HepG2 (cell line): ENCODE measurements around the gene SPAG7. TPM values are rescaled to one million over a fixed set of nuclear protein-coding genes. Genes with fewer than 3 reads are reported as not detected.

Source experiments
- AFF4 ChIP-seq: sonication (generic); formaldehyde crosslinking; IDR thresholded peaks from 2 replicates; pipeline ENCODE4 v1.4.0; 2020; ENCODE audit warnings: missing genetic modification reagents
- AKNA ChIP-seq: sonication (generic); formaldehyde crosslinking; IDR thresholded peaks from 2 replicates; pipeline ENCODE4 v1.4.0; 2020; ENCODE audit warnings: missing genetic modification reagents, borderline replicate concordance
- EHMT2 ChIP-seq: fragments of 200-600 bp; sonication (generic); IDR thresholded peaks from 2 replicates; pipeline ENCODE4 v1.7.0; 2017; ENCODE audit warnings: antibody characterized with exemption, low read depth, low read length, borderline replicate concordance
- HOXA5 ChIP-seq: sonication (generic); formaldehyde crosslinking; IDR thresholded peaks from 2 replicates; pipeline ENCODE4 v1.4.0; 2020; ENCODE audit warnings: missing genetic modification reagents
- KMT2A ChIP-seq: sonication (generic); formaldehyde crosslinking; IDR thresholded peaks from 2 replicates; pipeline ENCODE4 v1.4.0; 2020; ENCODE audit warnings: missing genetic modification reagents
- LBX2 ChIP-seq: sonication (generic); formaldehyde crosslinking; IDR thresholded peaks from 2 replicates; pipeline ENCODE4 v1.5.0; 2020; ENCODE audit warnings: missing genetic modification reagents, mild to moderate bottlenecking, borderline replicate concordance
- NFATC3 ChIP-seq: sonication (generic); formaldehyde crosslinking; IDR thresholded peaks from 2 replicates; pipeline ENCODE4 v1.5.1; 2020; ENCODE audit warnings: mild to moderate bottlenecking, missing genetic modification reagents
- NFRKB ChIP-seq: fragments of 450-650 bp; IDR thresholded peaks from 2 replicates; pipeline ENCODE4 v1.6.1; 2017
- PBX2 ChIP-seq: IDR thresholded peaks from 2 replicates; pipeline ENCODE4 v1.6.1; 2016; ENCODE audit warnings: control low read depth
- RAD51 ChIP-seq: fragments of 450-650 bp; IDR thresholded peaks from 2 replicates; pipeline ENCODE4 v1.6.1; 2016; ENCODE audit warnings: borderline replicate concordance
- RFX5 ChIP-seq: IDR thresholded peaks from 2 replicates; pipeline ENCODE4 v1.6.1; 2011; ENCODE audit warnings: low read depth, low read length, improper control_type of control experiment
- ZBTB7B ChIP-seq: sonication (generic); formaldehyde crosslinking; IDR thresholded peaks from 2 replicates; pipeline ENCODE4 v1.4.0; 2020; ENCODE audit warnings: missing genetic modification reagents
- ZFAT ChIP-seq: sonication (generic); formaldehyde crosslinking; conservative IDR thresholded peaks from 2 replicates; pipeline ENCODE4 v1.8.1; 2023; ENCODE audit warnings: missing genetic modification reagents, inconsistent platforms
- ZIK1 ChIP-seq: sonication (generic); formaldehyde crosslinking; IDR thresholded peaks from 2 replicates; pipeline ENCODE4 v1.5.0; 2020; ENCODE audit warnings: mild to moderate bottlenecking, low read depth, missing genetic modification reagents, borderline replicate concordance
- ZNF441 ChIP-seq: sonication (generic); formaldehyde crosslinking; IDR thresholded peaks from 2 replicates; pipeline ENCODE4 v1.7.0; 2021; ENCODE audit warnings: missing genetic modification reagents, borderline replicate concordance
- ZNF598 ChIP-seq: sonication (generic); formaldehyde crosslinking; IDR thresholded peaks from 2 replicates; pipeline ENCODE4 v1.5.1; 2020; ENCODE audit warnings: mild to moderate bottlenecking, missing genetic modification reagents, borderline replicate concordance
- polyA plus RNA-seq, 8 experiments: library from polyadenylated mRNA; depleted of rRNA in 3 of 8; stranded (reverse) in 7 of 8; unstranded in 1 of 8; fragments of >200 nt; fragmentation: Illumina TruSeq in 4 of 8; extraction: Trizol in 4 of 8; gene quantifications; 2 replicates each; pipeline versions ENCODE4 v1.2.1 to v1.2.3, GENCODE V29; 2011 to 2016; ENCODE audit warnings: low read depth in 4 of 8, missing spikeins in 1 of 8, mixed read lengths in 1 of 8; ENCODE audit not compliant: insufficient read depth in 1 of 8
- total RNA-seq, 5 experiments: library from RNA; depleted of rRNA; stranded (reverse); fragments of >200 nt; fragmentation: Illumina TruSeq; extraction: Trizol; gene quantifications; 2 replicates each; pipeline ENCODE4 v1.2.3, GENCODE V29; 2016; ENCODE audit warnings: low read depth in 1 of 5

The SPAG7 gene
- total and polyA plus RNA-seq, 2 of the 13 experiments (the other 11 are each of a cell fraction or from before 2014, with no cell fraction given) = 51.0 to 59.0 TPM

GRCh38 chr17:4949321-4950074, 18.1 kb downstream of the SPAG7 start (continued):
- TF ChIP-seq NFRKB (no peak), AKNA (no peak), LBX2 (CRISPR knock-in tag) (no peak), ZIK1 (CRISPR knock-in tag) (no peak), ZFAT (CRISPR knock-in tag) (no peak), ZNF598 (CRISPR knock-in tag) (no peak), EHMT2 (no peak), KMT2A (CRISPR knock-in tag) (no peak), HOXA5 (CRISPR knock-in tag) (peak; percentile 51; the same call in 1 of the 2 replicates), RFX5 (no peak), PBX2 (no peak), ZNF441 (no peak), NFATC3 (CRISPR knock-in tag) (no peak), RAD51 (no peak), AFF4 (CRISPR knock-in tag) (no peak), ZBTB7B (CRISPR knock-in tag) (peak; percentile 79; the same call in 1 of the 2 replicates)
